ENCODE measurements around the gene PAPSS2. TPM values are rescaled to one million over a fixed set of nuclear protein-coding genes. Genes with fewer than 3 reads are reported as not detected.

Gene PAPSS2
- total RNA-seq, 1 donor from 2014 or later: 61.5 TPM

DNA sequence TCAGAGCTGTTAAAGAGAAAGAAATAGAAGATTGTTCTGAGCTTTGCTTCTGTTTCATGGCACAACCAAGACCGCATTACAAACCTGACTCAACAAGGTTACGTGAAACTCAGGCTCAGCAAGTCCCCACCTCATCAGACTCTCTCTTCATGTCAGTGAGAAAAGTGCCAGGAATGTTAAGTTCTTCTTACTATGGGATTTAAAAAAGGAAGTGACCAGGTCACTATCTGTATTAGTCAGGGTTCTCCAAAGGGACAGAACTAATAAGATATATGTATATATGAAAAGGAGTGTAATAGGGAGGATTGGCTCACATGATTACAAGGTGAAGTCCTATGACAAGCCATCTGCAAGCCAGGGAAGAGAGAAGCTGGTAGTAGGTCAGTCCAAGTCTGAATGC lies 25.4 kb upstream of the PAPSS2 start:
- H3K4me1 Mint-ChIP-seq (ENCODE audit: low read depth): peaks cover 9% of the 10 kb centered on the region
- DNase-seq (ENCODE audit: low spot score): no peak
- H3K27ac Mint-ChIP-seq (ENCODE audit: unreplicated experiment): no peak overlapping the region
- no peaks in the 10 kb centered on the region for H3K36me3 Mint-ChIP-seq (ENCODE audit: low read depth)
- TF ChIP-seq, protein P1, sequence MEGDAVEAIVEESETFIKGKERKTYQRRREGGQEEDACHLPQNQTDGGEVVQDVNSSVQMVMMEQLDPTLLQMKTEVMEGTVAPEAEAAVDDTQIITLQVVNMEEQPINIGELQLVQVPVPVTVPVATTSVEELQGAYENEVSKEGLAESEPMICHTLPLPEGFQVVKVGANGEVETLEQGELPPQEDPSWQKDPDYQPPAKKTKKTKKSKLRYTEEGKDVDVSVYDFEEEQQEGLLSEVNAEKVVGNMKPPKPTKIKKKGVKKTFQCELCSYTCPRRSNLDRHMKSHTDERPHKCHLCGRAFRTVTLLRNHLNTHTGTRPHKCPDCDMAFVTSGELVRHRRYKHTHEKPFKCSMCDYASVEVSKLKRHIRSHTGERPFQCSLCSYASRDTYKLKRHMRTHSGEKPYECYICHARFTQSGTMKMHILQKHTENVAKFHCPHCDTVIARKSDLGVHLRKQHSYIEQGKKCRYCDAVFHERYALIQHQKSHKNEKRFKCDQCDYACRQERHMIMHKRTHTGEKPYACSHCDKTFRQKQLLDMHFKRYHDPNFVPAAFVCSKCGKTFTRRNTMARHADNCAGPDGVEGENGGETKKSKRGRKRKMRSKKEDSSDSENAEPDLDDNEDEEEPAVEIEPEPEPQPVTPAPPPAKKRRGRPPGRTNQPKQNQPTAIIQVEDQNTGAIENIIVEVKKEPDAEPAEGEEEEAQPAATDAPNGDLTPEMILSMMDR (IDR thresholded peaks at IDR 0.05): no peak
- H3K4me3 Mint-ChIP-seq (ENCODE audit: unreplicated experiment): no peak overlapping the region
- H3K27me3 Mint-ChIP-seq (ENCODE audit: low read depth): no peaks in the 10 kb centered on the region
- H3K9me3 Mint-ChIP-seq (ENCODE audit: low read depth): peaks cover 7% of the 10 kb centered on the region

DNA sequence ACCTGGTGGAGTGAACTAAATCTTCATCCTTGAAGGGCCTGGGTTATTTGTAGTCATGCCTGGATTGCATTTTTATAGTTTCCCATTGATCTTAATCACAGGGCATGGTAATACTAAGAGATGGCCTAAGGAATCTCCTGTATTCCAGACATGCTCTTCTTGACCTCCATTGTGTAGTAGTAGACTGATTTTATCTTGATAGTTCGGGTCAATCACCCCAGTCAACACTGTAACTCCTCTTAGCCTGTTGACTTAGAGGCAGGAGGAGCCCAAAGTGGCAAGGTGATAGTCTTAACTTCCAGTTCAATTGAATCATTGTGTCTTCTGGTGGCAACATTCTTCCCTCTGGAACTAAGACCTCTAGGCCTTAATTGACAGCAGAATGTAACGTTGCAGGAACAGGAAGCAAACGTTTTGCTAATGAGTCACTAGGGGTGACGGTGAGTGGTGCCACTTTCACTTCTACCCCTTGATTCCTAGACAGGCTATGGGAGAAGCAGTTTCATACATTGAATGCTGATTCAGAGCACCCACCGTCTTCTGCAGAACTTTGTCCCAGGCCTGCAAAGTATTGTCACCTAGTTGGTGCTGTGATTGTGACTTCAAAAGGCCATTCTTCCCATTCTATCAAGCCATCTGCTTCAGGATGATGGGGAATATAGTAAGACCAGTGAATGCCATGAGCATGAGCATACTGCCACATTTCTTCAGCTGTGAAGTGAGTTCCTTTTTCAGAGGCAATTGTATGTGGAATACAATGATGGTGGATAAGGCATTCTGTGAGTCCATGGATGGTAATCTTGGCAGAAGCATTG lies 24.0 kb upstream of the PAPSS2 start:
- Mint-ChIP-seq H3K9me3 (ENCODE audit: low read depth) (peaks cover 7% of the 10 kb centered on the region), H3K27ac (ENCODE audit: unreplicated experiment) (peak overlapping the region; percentile 78), H3K27me3 (ENCODE audit: low read depth) (no peaks in the 10 kb centered on the region), H3K36me3 (ENCODE audit: low read depth) (no peaks in the 10 kb centered on the region), H3K4me3 (ENCODE audit: unreplicated experiment) (no peak overlapping the region), H3K4me1 (ENCODE audit: low read depth) (peaks cover 9% of the 10 kb centered on the region)
- no peak for DNase-seq (ENCODE audit: low spot score)
- TF ChIP-seq, protein P1 (IDR thresholded peaks at IDR 0.05): no peak

DNA sequence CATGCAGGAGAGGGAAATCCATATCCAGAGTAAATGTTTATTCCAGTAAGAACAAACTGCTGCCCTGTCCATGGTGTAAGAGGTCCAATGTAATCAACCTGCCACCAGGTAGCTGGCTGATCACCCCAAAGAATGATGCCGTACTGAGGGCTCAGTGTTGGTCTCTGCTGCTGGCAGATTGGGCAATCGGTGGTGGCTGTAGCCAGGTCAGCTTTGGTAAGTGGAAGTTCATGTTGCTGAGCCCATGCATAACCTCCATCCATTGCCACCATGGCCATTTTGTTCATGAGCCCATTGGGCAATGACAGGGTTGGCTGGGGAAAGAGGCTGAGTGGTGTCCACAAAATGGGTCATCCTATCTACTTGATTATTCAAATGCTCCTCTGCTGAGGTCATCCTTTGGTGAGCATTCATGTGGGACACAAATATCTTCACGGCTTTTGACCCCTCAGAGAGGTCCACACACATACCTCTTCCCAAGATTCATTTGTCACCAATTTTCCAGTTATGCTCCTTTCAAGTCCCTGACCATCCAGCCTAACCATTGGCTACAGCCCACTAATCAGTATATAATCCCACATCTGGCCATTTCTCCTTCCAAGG lies 23.3 kb upstream of the PAPSS2 start:
- peak overlapping the region; percentile 42 for H3K27ac Mint-ChIP-seq (ENCODE audit: unreplicated experiment)
- peaks cover 9% of the 10 kb centered on the region for H3K4me1 Mint-ChIP-seq (ENCODE audit: low read depth)
- no peaks in the 10 kb centered on the region for H3K27me3 Mint-ChIP-seq (ENCODE audit: low read depth)
- no peaks in the 10 kb centered on the region for H3K36me3 Mint-ChIP-seq (ENCODE audit: low read depth)
- TF ChIP-seq, protein P1 (IDR thresholded peaks at IDR 0.05): no peak
- DNase-seq (ENCODE audit: low spot score): no peak
- no peak overlapping the region for H3K4me3 Mint-ChIP-seq (ENCODE audit: unreplicated experiment)
- peaks cover 7% of the 10 kb centered on the region for H3K9me3 Mint-ChIP-seq (ENCODE audit: low read depth)

DNA sequence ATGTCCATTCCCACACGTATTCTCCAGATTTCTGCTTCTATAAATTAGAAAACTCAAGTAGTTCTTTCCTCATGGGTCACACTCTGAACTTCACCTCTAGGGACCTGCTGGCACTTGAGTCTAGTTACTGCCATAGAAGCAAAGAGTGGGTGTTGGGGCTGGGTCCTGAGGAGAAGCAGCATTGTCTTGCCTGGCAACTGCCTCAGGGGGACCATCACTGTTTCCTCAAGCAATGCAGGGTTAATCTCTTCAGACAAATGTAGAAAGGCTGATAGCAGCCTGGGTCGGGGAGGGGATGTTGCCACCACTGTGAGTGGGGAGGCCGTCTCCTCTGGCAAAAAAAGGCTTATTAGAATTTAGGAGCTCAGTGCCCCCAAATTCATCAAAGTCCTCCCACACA lies 20.2 kb upstream of the PAPSS2 start:
- peaks cover 2% of the 10 kb centered on the region for H3K9me3 Mint-ChIP-seq (ENCODE audit: low read depth)
- H3K4me1 Mint-ChIP-seq (ENCODE audit: low read depth): peaks cover 9% of the 10 kb centered on the region
- TF ChIP-seq, protein P1 (IDR thresholded peaks at IDR 0.05): no peak
- H3K36me3 Mint-ChIP-seq (ENCODE audit: low read depth): no peaks in the 10 kb centered on the region
- no peak for DNase-seq (ENCODE audit: low spot score)
- H3K4me3 Mint-ChIP-seq (ENCODE audit: unreplicated experiment): no peak overlapping the region
- H3K27me3 Mint-ChIP-seq (ENCODE audit: low read depth): no peaks in the 10 kb centered on the region
- H3K27ac Mint-ChIP-seq (ENCODE audit: unreplicated experiment): no peak overlapping the region

DNA sequence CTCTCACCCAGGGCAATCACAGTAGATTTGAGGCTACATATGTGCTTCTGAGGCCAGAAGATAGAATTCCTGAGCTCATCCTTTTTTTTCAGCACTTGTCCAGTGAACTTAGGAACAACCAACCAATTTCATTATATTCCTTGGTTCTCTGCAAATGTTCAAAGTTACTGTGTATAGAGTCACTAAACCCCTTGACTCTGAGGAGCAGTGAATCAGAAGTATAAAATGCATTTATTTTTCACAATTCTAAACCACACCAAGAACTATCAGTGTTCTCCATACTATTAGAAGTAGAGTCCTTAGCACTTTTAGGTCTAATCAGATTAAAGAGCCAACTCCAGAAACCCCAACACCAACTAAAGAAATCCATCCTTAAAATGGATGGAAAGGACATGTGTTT lies 19.6 kb upstream of the PAPSS2 start:
- Mint-ChIP-seq H3K27me3 (ENCODE audit: low read depth) (no peaks in the 10 kb centered on the region), H3K9me3 (ENCODE audit: low read depth) (no peaks in the 10 kb centered on the region), H3K4me3 (ENCODE audit: unreplicated experiment) (no peak overlapping the region), H3K27ac (ENCODE audit: unreplicated experiment) (no peak overlapping the region), H3K4me1 (ENCODE audit: low read depth) (peaks cover 9% of the 10 kb centered on the region), H3K36me3 (ENCODE audit: low read depth) (no peaks in the 10 kb centered on the region)
- TF ChIP-seq, protein P1 (IDR thresholded peaks at IDR 0.05): no peak
- DNase-seq (ENCODE audit: low spot score): no peak

All from chondrocyte (in vitro differentiated cells).